Nephron (organoid): ENCODE data around the gene PPP1R12A.

Source experiments
- H3K27ac Mint-ChIP-seq, 3 experiments: 2 replicates each; pipeline ENCODE4 v1.8.0; 2020; ENCODE audit warnings: mixed read lengths in 3 of 3, mild to moderate bottlenecking in 2 of 3, moderate library complexity in 1 of 3
- H3K27me3 Mint-ChIP-seq: 2 replicates; pipeline ENCODE4 v1.8.0; 2021; ENCODE audit warnings: low read depth, mild to moderate bottlenecking, moderate library complexity, mixed read lengths
- H3K36me3 Mint-ChIP-seq: 2 replicates; pipeline ENCODE4 v1.8.0; 2020; ENCODE audit warnings: low read depth, mixed read lengths
- H3K4me1 Mint-ChIP-seq: 2 replicates; pipeline ENCODE4 v1.8.0; 2020; ENCODE audit warnings: mixed read lengths
- H3K4me3 Mint-ChIP-seq, 3 experiments: 2 replicates each; pipeline ENCODE4 v1.8.0; 2020; ENCODE audit warnings: mild to moderate bottlenecking in 3 of 3, mixed read lengths in 3 of 3, moderate library complexity in 2 of 3
- H3K9me3 Mint-ChIP-seq: 2 replicates; pipeline ENCODE4 v1.8.0; 2020; ENCODE audit warnings: mixed read lengths
- CTCF ChIP-seq, 3 experiments: fragments of 200-600 bp; sonication (generic); IDR thresholded peaks; one replicate each; pipeline ENCODE4 v1.5.0; 2021; ENCODE audit warnings: antibody characterized with exemption in 3 of 3; ENCODE audit not compliant: unreplicated experiment in 3 of 3

Gene PPP1R12A

GRCh38 chr12:79895804-79896203, 39.1 kb downstream of the PPP1R12A start:
- H3K36me3 Mint-ChIP-seq, result peaks cover 8% of the 10 kb centered on the region

GRCh38 chr12:79895071-79895470, 39.8 kb downstream of the PPP1R12A start:
- no peak for TF ChIP-seq CTCF (IDR thresholded peaks at IDR 0.05; ENCODE audit: unreplicated experiment in 3 of 3)
- H3K9me3 Mint-ChIP-seq, result no peaks in the 10 kb centered on the region
- H3K36me3 Mint-ChIP-seq, result peaks cover 8% of the 10 kb centered on the region
- peak overlapping the region in 1 of 3 experiments; percentile 1 for H3K27ac Mint-ChIP-seq
- H3K4me3 Mint-ChIP-seq, result no peak overlapping the region
- H3K4me1 Mint-ChIP-seq, result peaks cover 40% of the 10 kb centered on the region
- no peaks in the 10 kb centered on the region for H3K27me3 Mint-ChIP-seq

More at GRCh38 chr12:79895804-79896203, 39.1 kb downstream of the PPP1R12A start:
- H3K4me3 Mint-ChIP-seq, result no peak overlapping the region
- peaks cover 39% of the 10 kb centered on the region for H3K4me1 Mint-ChIP-seq
- H3K9me3 Mint-ChIP-seq, result no peaks in the 10 kb centered on the region
- H3K27me3 Mint-ChIP-seq, result no peaks in the 10 kb centered on the region
- TF ChIP-seq CTCF (IDR thresholded peaks at IDR 0.05; ENCODE audit: unreplicated experiment in 3 of 3), result no peak
- peak overlapping the region in 1 of 3 experiments; percentile 1 for H3K27ac Mint-ChIP-seq

- H3K4me3 Mint-ChIP-seq, result no peak overlapping the region
- no peak overlapping the region for H3K27ac Mint-ChIP-seq
- peaks cover 3% of the 10 kb centered on the region for H3K36me3 Mint-ChIP-seq
- H3K4me1 Mint-ChIP-seq, result peaks cover 47% of the 10 kb centered on the region
- H3K9me3 Mint-ChIP-seq, result no peaks in the 10 kb centered on the region
- no peaks in the 10 kb centered on the region for H3K27me3 Mint-ChIP-seq
- TF ChIP-seq CTCF (IDR thresholded peaks at IDR 0.05; ENCODE audit: unreplicated experiment in 3 of 3), result no peak
Measured at GRCh38 chr12:79891506-79892162, 43.3 kb downstream of the PPP1R12A start.

GRCh38 chr12:79887890-79888289, 47.0 kb downstream of the PPP1R12A start:
- peaks cover 46% of the 10 kb centered on the region for H3K4me1 Mint-ChIP-seq
- peaks cover 8% of the 10 kb centered on the region for H3K36me3 Mint-ChIP-seq
- peak overlapping the region; percentile 74 to 86 (median 85) for H3K27ac Mint-ChIP-seq
- no peak overlapping the region for H3K4me3 Mint-ChIP-seq
- H3K27me3 Mint-ChIP-seq, result no peaks in the 10 kb centered on the region
- H3K9me3 Mint-ChIP-seq, result no peaks in the 10 kb centered on the region
- TF ChIP-seq CTCF (IDR thresholded peaks at IDR 0.05; ENCODE audit: unreplicated experiment in 3 of 3), result no peak

- Mint-ChIP-seq H3K27me3 (no peaks in the 10 kb centered on the region), H3K4me3 (no peak overlapping the region), H3K4me1 (peaks cover 50% of the 10 kb centered on the region), H3K36me3 (peaks cover 9% of the 10 kb centered on the region), H3K27ac (peak overlapping the region in 2 of 3 experiments; percentile 62 to 86), H3K9me3 (no peaks in the 10 kb centered on the region)
- peak; percentile 31 to 51 (median 39) for TF ChIP-seq CTCF (IDR thresholded peaks at IDR 0.05; ENCODE audit: unreplicated experiment in 3 of 3)
Measured at GRCh38 chr12:79886917-79887519, 47.9 kb downstream of the PPP1R12A start.
